ENCODE measurements around the gene TEAD1. TPM values are rescaled to one million over a fixed set of nuclear protein-coding genes. Genes with fewer than 3 reads are reported as not detected.
A peak's percentile ranks its signal among the peaks of the same experiment; 100 is the strongest.

Gene TEAD1
- total RNA-seq, 1 donor from 2014 or later = 51.9 TPM

DNA sequence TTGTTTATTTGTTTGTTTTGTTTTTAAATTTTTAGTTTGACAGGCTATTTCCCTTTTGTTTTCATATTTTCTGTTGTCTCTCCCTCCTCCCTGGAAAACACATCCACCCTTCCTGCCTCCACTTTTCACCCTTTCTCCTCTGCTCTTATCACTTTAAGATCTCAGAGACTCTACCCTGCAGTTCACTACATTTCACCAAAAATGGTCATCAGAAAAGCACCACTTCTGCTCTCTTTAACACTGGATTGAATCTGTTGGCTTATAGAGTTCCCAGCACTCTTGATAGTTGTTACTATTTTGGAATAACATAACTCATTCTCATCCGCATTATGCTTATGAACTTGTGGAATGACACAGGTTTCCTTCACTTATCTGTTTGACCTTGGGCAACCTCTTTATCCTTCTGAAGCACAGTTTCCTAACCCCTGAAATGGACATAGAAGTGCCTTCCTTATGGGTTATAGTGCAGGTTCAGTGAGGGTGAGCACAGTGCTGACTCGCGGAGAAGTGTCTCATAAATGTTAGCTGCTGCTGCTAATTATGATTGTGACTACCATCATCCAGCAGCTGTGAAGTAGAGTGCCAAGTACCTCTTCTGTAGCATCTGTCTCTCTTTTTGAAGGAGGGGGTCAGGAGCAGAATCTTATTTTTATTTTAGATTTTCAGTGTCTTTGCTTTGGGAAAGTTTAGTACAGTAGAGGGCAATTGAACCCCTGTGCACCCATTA is 15.0 kb downstream of the TEAD1 start:
- H3K4me3 ChIP-seq = no peak overlapping the region
- TF ChIP-seq, protein P1, sequence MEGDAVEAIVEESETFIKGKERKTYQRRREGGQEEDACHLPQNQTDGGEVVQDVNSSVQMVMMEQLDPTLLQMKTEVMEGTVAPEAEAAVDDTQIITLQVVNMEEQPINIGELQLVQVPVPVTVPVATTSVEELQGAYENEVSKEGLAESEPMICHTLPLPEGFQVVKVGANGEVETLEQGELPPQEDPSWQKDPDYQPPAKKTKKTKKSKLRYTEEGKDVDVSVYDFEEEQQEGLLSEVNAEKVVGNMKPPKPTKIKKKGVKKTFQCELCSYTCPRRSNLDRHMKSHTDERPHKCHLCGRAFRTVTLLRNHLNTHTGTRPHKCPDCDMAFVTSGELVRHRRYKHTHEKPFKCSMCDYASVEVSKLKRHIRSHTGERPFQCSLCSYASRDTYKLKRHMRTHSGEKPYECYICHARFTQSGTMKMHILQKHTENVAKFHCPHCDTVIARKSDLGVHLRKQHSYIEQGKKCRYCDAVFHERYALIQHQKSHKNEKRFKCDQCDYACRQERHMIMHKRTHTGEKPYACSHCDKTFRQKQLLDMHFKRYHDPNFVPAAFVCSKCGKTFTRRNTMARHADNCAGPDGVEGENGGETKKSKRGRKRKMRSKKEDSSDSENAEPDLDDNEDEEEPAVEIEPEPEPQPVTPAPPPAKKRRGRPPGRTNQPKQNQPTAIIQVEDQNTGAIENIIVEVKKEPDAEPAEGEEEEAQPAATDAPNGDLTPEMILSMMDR (IDR thresholded peaks at IDR 0.05) = no peak
- no peaks in the 10 kb centered on the region for H3K9me3 ChIP-seq
- DNase-seq (no peak), ATAC-seq (no peak)
- H3K36me3 ChIP-seq = no peaks in the 10 kb centered on the region
- intact Hi-C loops (cut with DNase I) = no loop called here
- H3K27ac ChIP-seq = no peak overlapping the region
- H3K27me3 ChIP-seq (ENCODE audit: low read depth) = no peaks in the 10 kb centered on the region
- H3K4me1 ChIP-seq = peaks cover 38% of the 10 kb centered on the region

DNA sequence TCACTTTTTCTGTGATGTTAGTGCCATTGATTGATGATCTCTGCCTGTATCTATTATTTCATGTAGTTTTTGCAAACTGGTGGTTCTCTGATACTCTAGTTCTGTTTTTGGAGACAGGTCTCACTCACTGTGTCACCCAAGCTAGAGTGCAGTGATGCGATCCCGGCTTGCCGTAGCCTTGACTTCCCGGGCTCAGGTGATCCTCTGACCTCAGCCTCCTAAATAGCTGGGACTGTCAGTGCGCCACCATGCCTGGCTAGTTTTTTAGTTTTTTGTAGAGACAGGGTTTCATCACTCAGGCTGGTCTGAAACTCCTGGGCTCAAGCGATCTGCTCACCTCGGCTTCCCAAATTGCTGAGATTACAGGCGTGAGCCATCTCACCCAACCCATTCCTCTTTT is 16.4 kb downstream of the TEAD1 start:
- DNase-seq (no peak), ATAC-seq (no peak)
- Histone ChIP-seq H3K27me3 (ENCODE audit: low read depth) (no peaks in the 10 kb centered on the region), H3K4me1 (peaks cover 43% of the 10 kb centered on the region), H3K9me3 (no peaks in the 10 kb centered on the region), H3K4me3 (no peak overlapping the region), H3K27ac (no peak overlapping the region), H3K36me3 (no peaks in the 10 kb centered on the region)
- TF ChIP-seq, protein P1 (IDR thresholded peaks at IDR 0.05) = no peak
- intact Hi-C loops (cut with DNase I) = no loop called here

DNA sequence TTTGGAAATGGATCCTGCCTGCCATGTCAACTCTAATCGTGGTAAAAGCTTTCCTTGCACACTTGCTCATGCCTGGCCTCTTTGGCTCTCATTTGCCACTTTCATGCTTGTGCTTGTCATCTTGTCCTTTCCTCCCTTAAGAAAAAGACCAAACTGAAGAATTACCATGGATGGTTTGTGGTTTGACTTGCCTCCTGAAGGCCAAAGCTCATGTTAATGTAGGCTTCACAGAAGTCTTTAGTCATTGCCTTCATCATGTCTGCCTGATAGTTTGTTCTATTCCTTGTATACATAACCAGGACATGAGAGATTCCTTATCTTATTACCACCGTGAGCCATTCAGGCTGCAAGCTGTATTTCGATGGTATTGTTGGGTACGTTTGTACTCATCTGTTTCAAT is 17.3 kb downstream of the TEAD1 start:
- ATAC-seq (no peak), DNase-seq (no peak)
- no peaks in the 10 kb centered on the region for H3K27me3 ChIP-seq (ENCODE audit: low read depth)
- H3K9me3 ChIP-seq = no peaks in the 10 kb centered on the region
- intact Hi-C loops (cut with DNase I) = no loop called here
- no peaks in the 10 kb centered on the region for H3K36me3 ChIP-seq
- no peak overlapping the region for H3K4me3 ChIP-seq
- H3K4me1 ChIP-seq = peaks cover 49% of the 10 kb centered on the region
- H3K27ac ChIP-seq = no peak overlapping the region
- TF ChIP-seq, protein P1 (IDR thresholded peaks at IDR 0.05) = no peak

DNA sequence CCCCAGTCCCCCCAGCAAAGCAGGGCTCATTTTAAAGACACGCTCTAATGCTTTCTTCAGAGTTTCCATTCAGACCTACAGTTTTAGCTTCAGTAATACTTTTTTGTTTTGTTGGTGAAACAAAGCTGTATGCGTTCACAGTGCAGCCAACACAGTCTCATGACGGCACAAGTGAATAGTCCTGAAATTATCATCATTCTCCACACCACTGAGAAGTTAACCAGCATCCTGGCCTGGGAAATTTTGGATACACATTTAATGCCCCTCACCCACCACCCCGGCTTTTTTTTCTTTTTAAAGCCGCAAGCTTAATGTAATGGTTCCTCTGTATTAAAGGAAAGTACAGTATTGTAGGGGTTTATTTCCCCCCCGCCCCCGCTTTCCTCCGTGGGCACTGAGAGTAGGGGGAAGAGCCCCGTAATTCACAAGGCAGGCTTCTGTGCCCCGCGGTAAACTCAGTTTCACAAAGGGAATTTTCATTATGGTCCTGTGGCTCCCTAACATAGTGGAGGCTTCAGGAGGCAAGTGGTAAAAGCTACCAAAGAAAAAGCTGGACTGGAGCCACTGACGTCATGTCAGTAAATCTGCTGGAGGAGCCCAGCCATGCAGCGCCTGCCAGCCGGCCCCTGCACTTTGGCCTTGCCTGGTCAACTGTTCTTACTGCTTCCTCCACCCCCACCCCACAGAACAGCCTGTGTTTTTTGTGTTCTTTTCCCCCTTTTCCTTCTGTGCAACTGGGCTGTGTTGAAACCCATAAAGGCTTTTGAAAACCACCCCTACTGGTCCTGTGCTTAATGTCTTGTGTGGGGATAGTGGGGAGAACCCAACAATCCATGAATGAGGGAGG is 18.2 kb downstream of the TEAD1 start:
- Histone ChIP-seq H3K27me3 (ENCODE audit: low read depth) (no peaks in the 10 kb centered on the region), H3K9me3 (no peaks in the 10 kb centered on the region), H3K27ac (peak overlapping the region; percentile 84), H3K36me3 (no peaks in the 10 kb centered on the region), H3K4me3 (no peak overlapping the region), H3K4me1 (peaks cover 49% of the 10 kb centered on the region)
- peak; percentile 84 to 87 for ATAC-seq
- intact Hi-C loops (cut with DNase I) = no loop called here
- peak; percentile 77 for DNase-seq
- TF ChIP-seq, protein P1 (IDR thresholded peaks at IDR 0.05) = no peak

DNA sequence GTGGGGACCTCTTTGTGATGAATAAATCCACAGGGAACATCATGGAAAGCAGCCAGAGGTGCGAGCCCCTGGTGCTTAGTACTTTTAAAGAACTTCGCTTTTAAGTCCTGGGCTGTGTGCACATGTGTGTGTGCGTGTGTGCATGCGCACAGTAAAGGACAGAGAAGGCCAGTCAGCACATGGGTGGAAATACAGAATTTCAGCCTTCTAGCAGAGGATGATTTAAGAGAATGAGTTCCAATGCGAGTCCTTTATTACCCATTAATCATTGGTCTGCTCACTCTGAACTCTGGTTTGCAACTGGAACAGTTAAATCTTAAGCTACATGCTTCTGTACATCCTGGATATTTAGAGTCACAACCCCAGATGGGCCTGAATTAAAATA is 18.9 kb downstream of the TEAD1 start:
- TF ChIP-seq, protein P1 (IDR thresholded peaks at IDR 0.05) = no peak
- peaks cover 50% of the 10 kb centered on the region for H3K4me1 ChIP-seq
- H3K36me3 ChIP-seq = no peaks in the 10 kb centered on the region
- peak overlapping the region; percentile 84 for H3K27ac ChIP-seq
- intact Hi-C loops (cut with DNase I) = no loop called here
- no peak overlapping the region for H3K4me3 ChIP-seq
- no peak for ATAC-seq
- no peak for DNase-seq
- no peaks in the 10 kb centered on the region for H3K9me3 ChIP-seq
- H3K27me3 ChIP-seq (ENCODE audit: low read depth) = no peaks in the 10 kb centered on the region
